Measurements from ENCODE around the gene DFFB. TPM values are rescaled to one million over a fixed set of nuclear protein-coding genes. Genes with fewer than 3 reads are reported as not detected.

DFFB gene
- total RNA-seq, 6 experiments from 2014 or later: 2.0 to 3.5 (median 2.9) TPM

DNA sequence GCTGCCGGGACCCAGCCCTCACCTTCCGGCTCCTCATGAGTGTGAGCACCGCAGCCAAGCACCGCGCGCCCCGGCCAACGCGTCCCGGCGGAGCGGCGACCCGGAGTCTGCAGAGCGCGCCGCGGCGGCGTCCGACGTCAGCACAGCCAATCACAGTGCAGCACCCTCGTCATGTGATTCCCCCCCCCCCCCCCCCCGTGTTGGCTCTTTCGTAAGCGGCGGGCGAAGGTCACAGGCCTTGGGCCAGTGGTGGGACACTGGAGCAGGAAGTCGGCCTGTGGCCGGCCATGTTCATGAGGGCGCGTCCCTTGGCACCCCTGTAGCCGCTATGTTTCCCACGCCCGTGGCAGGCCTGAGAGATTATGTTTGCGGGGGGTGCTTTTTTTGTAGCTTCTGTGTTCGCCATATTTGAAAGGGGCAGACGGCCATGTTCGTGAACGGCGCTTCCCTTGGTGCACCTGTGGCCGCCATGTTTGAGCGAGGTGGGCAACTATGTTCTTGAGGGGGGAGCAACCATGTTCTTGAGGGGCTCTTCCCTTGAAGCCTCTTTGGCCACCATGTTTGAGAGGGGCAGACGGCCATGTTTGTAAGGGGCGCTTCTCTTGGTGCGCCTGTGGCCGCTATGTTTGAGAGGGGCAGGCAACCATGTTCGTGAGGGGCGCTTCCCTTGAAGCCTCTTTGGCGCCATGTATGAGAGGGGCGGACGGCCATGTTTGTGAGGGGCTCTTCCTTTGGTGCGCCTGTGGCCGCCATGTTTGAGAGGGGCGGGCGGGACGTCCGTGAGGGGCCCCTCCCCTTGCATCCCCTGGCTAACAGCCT, 43.1 kb downstream of the DFFB start, which contains the start of gene C1orf174:
C1orf174 (minus strand) TSS at position 123 of the 819 bp plus-strand sequence; CDS start at position 37, 86 bp downstream.
- TF ChIP-seq POLR2A (IDR thresholded peaks at IDR 0.05): peak; percentile 71
- TF ChIP-seq, protein P1, sequence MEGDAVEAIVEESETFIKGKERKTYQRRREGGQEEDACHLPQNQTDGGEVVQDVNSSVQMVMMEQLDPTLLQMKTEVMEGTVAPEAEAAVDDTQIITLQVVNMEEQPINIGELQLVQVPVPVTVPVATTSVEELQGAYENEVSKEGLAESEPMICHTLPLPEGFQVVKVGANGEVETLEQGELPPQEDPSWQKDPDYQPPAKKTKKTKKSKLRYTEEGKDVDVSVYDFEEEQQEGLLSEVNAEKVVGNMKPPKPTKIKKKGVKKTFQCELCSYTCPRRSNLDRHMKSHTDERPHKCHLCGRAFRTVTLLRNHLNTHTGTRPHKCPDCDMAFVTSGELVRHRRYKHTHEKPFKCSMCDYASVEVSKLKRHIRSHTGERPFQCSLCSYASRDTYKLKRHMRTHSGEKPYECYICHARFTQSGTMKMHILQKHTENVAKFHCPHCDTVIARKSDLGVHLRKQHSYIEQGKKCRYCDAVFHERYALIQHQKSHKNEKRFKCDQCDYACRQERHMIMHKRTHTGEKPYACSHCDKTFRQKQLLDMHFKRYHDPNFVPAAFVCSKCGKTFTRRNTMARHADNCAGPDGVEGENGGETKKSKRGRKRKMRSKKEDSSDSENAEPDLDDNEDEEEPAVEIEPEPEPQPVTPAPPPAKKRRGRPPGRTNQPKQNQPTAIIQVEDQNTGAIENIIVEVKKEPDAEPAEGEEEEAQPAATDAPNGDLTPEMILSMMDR (IDR thresholded peaks at IDR 0.05): no peak
- Histone ChIP-seq H3K4me1 (peaks cover 0 to 32% (median 17%) of the 10 kb centered on the region in 4 donors), H3K27me3 (no peaks in the 10 kb centered on the region), H3K4me3 (peak within 1 kb of the TSS; percentile 88 to 99 (median 97)), H3K27ac (peak within 1 kb of the TSS; percentile 94 to 99 (median 95)), H3K9me3 (no peaks in the 10 kb centered on the region), H3K36me3 (no peaks in the 10 kb centered on the region)
- ATAC-seq (peak; percentile 82 to 88 (median 84)), DNase-seq (peak; percentile 93 to 96 (median 95))
- WGBS (ENCODE audit: insufficient coverage, low coverage, low lambda C conversion rate, missing lambda C conversion rate): 0% methylated on average over 13 of the region's 58 CpGs
- intact Hi-C loops (cut with DNase I): no loop called here

DNA sequence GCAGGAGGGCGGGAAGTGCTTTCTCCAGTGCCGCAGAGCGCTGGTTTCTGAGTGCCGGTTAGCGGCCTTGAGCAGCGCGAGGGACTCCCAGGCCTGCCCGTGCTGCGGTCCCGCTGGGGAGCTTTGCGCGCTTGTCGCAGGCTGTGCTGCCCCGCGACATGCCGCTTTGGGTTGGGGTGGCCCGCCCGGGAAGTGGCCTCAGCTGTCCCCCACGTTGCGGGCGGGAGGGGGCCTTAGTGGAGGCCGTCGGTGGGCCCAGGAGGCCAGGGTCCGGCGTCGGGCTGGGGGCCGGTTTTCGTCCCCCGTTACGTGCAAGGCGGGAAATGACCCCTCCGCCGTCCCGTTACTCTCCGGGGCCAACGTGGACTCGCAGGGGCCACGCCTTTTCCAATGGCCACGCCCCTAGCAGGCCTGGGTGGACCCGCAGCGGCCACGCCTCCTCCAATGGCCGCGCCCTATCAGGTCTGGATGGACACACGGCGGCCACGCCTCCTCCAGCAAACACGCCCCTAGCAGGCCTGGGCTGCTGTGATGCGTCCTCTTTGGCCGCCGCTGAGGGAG, 43.8 kb downstream of the DFFB start:
- peak; percentile 24 for TF ChIP-seq POLR2A (IDR thresholded peaks at IDR 0.05)
- TF ChIP-seq, protein P1 (IDR thresholded peaks at IDR 0.05): no peak
- no peaks in the 10 kb centered on the region for H3K36me3 ChIP-seq
- no peaks in the 10 kb centered on the region for H3K9me3 ChIP-seq
- intact Hi-C loops (cut with DNase I): no loop called here
- WGBS (ENCODE audit: insufficient coverage, low coverage, low lambda C conversion rate, missing lambda C conversion rate): 0% methylated on average over 12 of the region's 51 CpGs
- no peaks in the 10 kb centered on the region for H3K27me3 ChIP-seq
- peak overlapping the region; percentile 94 to 99 (median 95) for H3K27ac ChIP-seq
- peak; percentile 81 to 89 (median 84) for ATAC-seq
- peak overlapping the region; percentile 88 to 99 (median 97) for H3K4me3 ChIP-seq
- DNase-seq: peak; percentile 99
- H3K4me1 ChIP-seq: peaks cover 0 to 32% (median 17%) of the 10 kb centered on the region in 4 donors

DNA sequence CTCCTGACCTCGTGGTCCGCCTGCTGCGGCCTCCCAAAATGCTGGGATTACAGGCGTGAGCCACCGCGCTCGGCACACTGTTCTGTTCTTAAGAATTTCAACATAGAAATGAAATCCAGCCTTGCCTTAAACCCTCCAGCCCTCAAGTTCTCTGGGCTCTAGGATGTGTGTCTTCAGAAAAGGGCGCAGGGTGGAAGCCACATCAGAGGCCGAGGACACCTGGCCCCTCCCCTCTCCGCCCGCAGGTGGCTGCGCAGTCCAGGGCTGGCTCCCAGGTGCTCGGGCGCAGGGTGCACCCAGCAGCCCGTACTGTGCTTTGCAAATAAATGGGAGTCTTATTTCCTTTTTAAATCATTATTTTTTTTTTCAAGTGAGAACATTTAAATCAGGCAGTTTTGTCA, 44.8 kb downstream of the DFFB start:
- Histone ChIP-seq H3K36me3 (no peaks in the 10 kb centered on the region), H3K27me3 (no peaks in the 10 kb centered on the region), H3K27ac (peak overlapping the region in 1 of 3 donors; percentile 71), H3K9me3 (no peaks in the 10 kb centered on the region), H3K4me3 (no peak overlapping the region), H3K4me1 (peaks cover 0 to 32% (median 17%) of the 10 kb centered on the region in 4 donors)
- TF ChIP-seq POLR2A (IDR thresholded peaks at IDR 0.05): no peak
- TF ChIP-seq, protein P1 (IDR thresholded peaks at IDR 0.05): no peak
- DNase-seq (peak in 1 of 3 donors; percentile 53), ATAC-seq (no peak)
- intact Hi-C loops (cut with DNase I): no loop called here
- WGBS (ENCODE audit: insufficient coverage, low coverage, low lambda C conversion rate, missing lambda C conversion rate): 94% methylated on average over 8 of the region's 15 CpGs

DNA sequence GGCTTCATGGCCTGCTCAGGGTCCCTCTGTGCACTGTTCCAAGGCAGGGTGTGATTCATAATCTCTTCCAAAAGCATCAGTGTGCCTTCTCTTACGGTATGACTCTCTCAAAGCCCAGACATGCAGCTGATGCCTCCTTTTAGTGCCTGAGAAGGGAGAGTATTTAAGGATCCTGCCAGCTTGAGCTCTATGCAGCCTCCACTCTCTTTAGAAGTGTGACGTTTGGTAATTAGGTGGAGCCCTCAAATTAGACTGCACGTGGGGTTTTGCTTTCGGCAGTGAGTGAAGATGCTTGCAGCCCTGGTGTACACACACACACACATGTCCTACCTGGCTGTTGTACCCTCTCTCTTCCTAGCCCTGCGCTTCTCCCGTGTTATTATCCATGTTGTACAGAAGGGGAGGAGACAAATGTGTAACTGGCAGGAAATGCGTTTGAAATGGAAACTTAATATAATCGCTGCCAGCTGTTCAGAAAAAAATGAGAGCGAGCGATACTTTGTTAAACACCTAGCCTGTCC, 45.4 kb downstream of the DFFB start:
- no peak for ATAC-seq
- H3K36me3 ChIP-seq: no peaks in the 10 kb centered on the region
- no peaks in the 10 kb centered on the region for H3K27me3 ChIP-seq
- H3K4me3 ChIP-seq: no peak overlapping the region
- peak in 1 of 3 donors; percentile 9 for DNase-seq
- H3K27ac ChIP-seq: peak overlapping the region in 2 of 3 donors; percentile 51 to 71
- 23% methylated on average over 10 of the region's 10 CpGs for WGBS (ENCODE audit: insufficient coverage, low coverage, low lambda C conversion rate, missing lambda C conversion rate)
- TF ChIP-seq POLR2A (IDR thresholded peaks at IDR 0.05): no peak
- TF ChIP-seq, protein P1 (IDR thresholded peaks at IDR 0.05): no peak
- H3K4me1 ChIP-seq: peaks cover 0 to 32% (median 17%) of the 10 kb centered on the region in 4 donors
- H3K9me3 ChIP-seq: no peaks in the 10 kb centered on the region
- intact Hi-C loops (cut with DNase I): no loop called here
